ENCODE results near the gene CDH7.

Gene CDH7

GRCh38 chr18:65750389-65751154 lies at the start of gene CDH7:
TSS of gene CDH7 (plus strand) at chr18:65751012. CDS start at chr18:65762843, 11,831 bp downstream.
- in situ Hi-C loops (cut with MboI; ENCODE audit: low pct_unique_long_range_greater_than_20kb, low sequenced_read_pairs): no loop called here

GRCh38 chr18:65704046-65704445 lies 46.8 kb upstream of the CDH7 start:
- in situ Hi-C loops (cut with MboI; ENCODE audit: low pct_unique_long_range_greater_than_20kb, low sequenced_read_pairs): no loop called here
- DNase-seq: no peak

More at GRCh38 chr18:65750389-65751154, at the start of gene CDH7:
- DNase-seq: no peak

- no peak for DNase-seq
- in situ Hi-C loops (cut with MboI; ENCODE audit: low pct_unique_long_range_greater_than_20kb, low sequenced_read_pairs): no loop called here
Measured at GRCh38 chr18:65706646-65707045, 44.2 kb upstream of the CDH7 start.

- no peak for DNase-seq
- in situ Hi-C loops (cut with MboI; ENCODE audit: low pct_unique_long_range_greater_than_20kb, low sequenced_read_pairs): no loop called here
Measured at GRCh38 chr18:65711493-65711892, 39.3 kb upstream of the CDH7 start.

- in situ Hi-C loops (cut with MboI; ENCODE audit: low pct_unique_long_range_greater_than_20kb, low sequenced_read_pairs): no loop called here
- peak; percentile 1 for DNase-seq
Measured at GRCh38 chr18:65721619-65722018, 29.2 kb upstream of the CDH7 start.

- peak; percentile 9 for DNase-seq
- in situ Hi-C loops (cut with MboI; ENCODE audit: low pct_unique_long_range_greater_than_20kb, low sequenced_read_pairs): no loop called here
Measured at GRCh38 chr18:65725251-65726050, 25.4 kb upstream of the CDH7 start.

- in situ Hi-C loops (cut with MboI; ENCODE audit: low pct_unique_long_range_greater_than_20kb, low sequenced_read_pairs): no loop called here
- no peak for DNase-seq
Measured at GRCh38 chr18:65735155-65735554, 15.7 kb upstream of the CDH7 start.

GRCh38 chr18:65737471-65737955 lies 13.3 kb upstream of the CDH7 start:
- in situ Hi-C loops (cut with MboI; ENCODE audit: low pct_unique_long_range_greater_than_20kb, low sequenced_read_pairs): no loop called here
- DNase-seq: no peak

GRCh38 chr18:65746936-65747335 lies 3.9 kb upstream of the CDH7 start:
- in situ Hi-C loops (cut with MboI; ENCODE audit: low pct_unique_long_range_greater_than_20kb, low sequenced_read_pairs): no loop called here
- DNase-seq: no peak

GRCh38 chr18:65748321-65748720 lies 2.5 kb upstream of the CDH7 start:
- in situ Hi-C loops (cut with MboI; ENCODE audit: low pct_unique_long_range_greater_than_20kb, low sequenced_read_pairs): no loop called here
- DNase-seq: no peak

- in situ Hi-C loops (cut with MboI; ENCODE audit: low pct_unique_long_range_greater_than_20kb, low sequenced_read_pairs): no loop called here
- DNase-seq: no peak
Measured at GRCh38 chr18:65749841-65750240, 971 bp upstream of the CDH7 start.

GRCh38 chr18:65751155-65752085 lies 608 bp downstream of the CDH7 start:
- in situ Hi-C loops (cut with MboI; ENCODE audit: low pct_unique_long_range_greater_than_20kb, low sequenced_read_pairs): no loop called here
- no peak for DNase-seq

- in situ Hi-C loops (cut with MboI; ENCODE audit: low pct_unique_long_range_greater_than_20kb, low sequenced_read_pairs): no loop called here
- no peak for DNase-seq
Measured at GRCh38 chr18:65752625-65753325, 2.0 kb downstream of the CDH7 start.

- DNase-seq: peak; percentile 52
- in situ Hi-C loops (cut with MboI; ENCODE audit: low pct_unique_long_range_greater_than_20kb, low sequenced_read_pairs): no loop called here
Measured at GRCh38 chr18:65753520-65753919, 2.7 kb downstream of the CDH7 start.

- peak; percentile 36 for DNase-seq
- in situ Hi-C loops (cut with MboI; ENCODE audit: low pct_unique_long_range_greater_than_20kb, low sequenced_read_pairs): no loop called here
Measured at GRCh38 chr18:65754121-65754520, 3.3 kb downstream of the CDH7 start.

GRCh38 chr18:65755616-65756015 lies 4.8 kb downstream of the CDH7 start:
- in situ Hi-C loops (cut with MboI; ENCODE audit: low pct_unique_long_range_greater_than_20kb, low sequenced_read_pairs): no loop called here
- DNase-seq: no peak

- in situ Hi-C loops (cut with MboI; ENCODE audit: low pct_unique_long_range_greater_than_20kb, low sequenced_read_pairs): no loop called here
- DNase-seq: no peak
Measured at GRCh38 chr18:65760457-65760856, 9.6 kb downstream of the CDH7 start.

- no peak for DNase-seq
Measured at GRCh38 chr18:65761636-65762295, 11.0 kb downstream of the CDH7 start.

More at GRCh38 chr18:65761636-65762295, 11.0 kb downstream of the CDH7 start:
- in situ Hi-C loops (cut with MboI; ENCODE audit: low pct_unique_long_range_greater_than_20kb, low sequenced_read_pairs): no loop called here
